LNCaP clone FGC (cell line): Measurements from ENCODE around the gene INS.

Experiments used
- DNase-seq: peaks from one replicate; pipeline ENCODE4 v3.0.0-alpha.2; 2011; ENCODE audit warnings: low read depth
- H3K4me3 ChIP-seq: 2 replicates; pipeline ENCODE4 v1.5.1; 2011; ENCODE audit warnings: mild to moderate bottlenecking, low read depth, low read length, control low read depth
- CTCF ChIP-seq: IDR thresholded peaks from 2 replicates; pipeline ENCODE4 v1.5.1; 2012; ENCODE audit warnings: mild to moderate bottlenecking; ENCODE audit not compliant: control insufficient read depth, insufficient read depth; ENCODE audit errors: extremely low read depth

Gene INS

GRCh38 chr11:2138431-2139122 lies 22.4 kb downstream of the INS start:
- no peak for DNase-seq
- no peak for TF ChIP-seq CTCF
- H3K4me3 ChIP-seq, result no peak overlapping the region

GRCh38 chr11:2138068-2138430 lies 23.0 kb downstream of the INS start:
- no peak overlapping the region for H3K4me3 ChIP-seq
- DNase-seq, result no peak
- no peak for TF ChIP-seq CTCF

GRCh38 chr11:2137202-2138067 lies 23.6 kb downstream of the INS start:
- H3K4me3 ChIP-seq, result no peak overlapping the region
- no peak for TF ChIP-seq CTCF
- DNase-seq, result no peak

GRCh38 chr11:2136952-2137201 lies 24.1 kb downstream of the INS start:
- no peak for DNase-seq
- TF ChIP-seq CTCF, result no peak
- H3K4me3 ChIP-seq, result no peak overlapping the region

- H3K4me3 ChIP-seq, result no peak overlapping the region
- DNase-seq, result no peak
- no peak for TF ChIP-seq CTCF
These were observed 24.6 kb downstream of the INS start for GRCh38 chr11:2136209-2136951.

- TF ChIP-seq CTCF, result no peak
- no peak for DNase-seq
- H3K4me3 ChIP-seq, result no peak overlapping the region
These were observed 25.3 kb downstream of the INS start for GRCh38 chr11:2135648-2136201.
